K562 (cell line): Measurements from ENCODE around the gene BCL2L15. TPM values are rescaled to one million over a fixed set of nuclear protein-coding genes. Genes with fewer than 3 reads are reported as not detected.

Experiments
- ATAC-seq: fragments of 200-7000 bp; cut with Tn5 transposase; 3 replicates; pipeline ENCODE4 v1.9.1; 2020; ENCODE audit warnings: moderate library complexity
- BruUV-seq: library from RNA; stranded (reverse); fragments of 400-500 nt; replicated peaks from 2 replicates; lab custom pipeline; 2021; lab: Mats Ljungman, UMichigan
- CTCF ChIA-PET: fragments of 300-600 bp; formaldehyde crosslinking; extraction: SDS; loops from one replicate; lab custom pipeline; 2021; ENCODE audit warnings: low intra/inter-chr PET ratio; lab: Yijun Ruan, JAX
- POLR2A ChIA-PET: fragments of 300-600, 350-650 bp; sonication (Branson Sonifier 250); formaldehyde crosslinking; extraction: SDS; loops from one replicate; lab custom pipeline; 2021; ENCODE audit warnings: antibody characterized with exemption, inconsistent platforms; lab: Yijun Ruan, JAX
- DNase-seq, 4 experiments: peaks; one replicate each; pipeline versions ENCODE4 v3.0.0 to v3.0.0-alpha.2; 2011 to 2018; ENCODE audit warnings: low spot score in 3 of 4, mixed read lengths in 3 of 4; ENCODE audit errors: extremely low read depth in 1 of 4
- FAIRE-seq: peaks from 2 replicates; lab custom pipeline; 2011; peaks lifted over from hg19 to GRCh38; lab: Jason Lieb, UNC
- H2AFZ ChIP-seq: 2 replicates; pipeline ENCODE4 v1.6.0; 2011; ENCODE audit warnings: low read depth, low read length, control low read depth, inconsistent platforms
- H3K27ac ChIP-seq: fragments of 200-600 bp; 3 replicates; pipeline ENCODE4 v1.8.0; 2011; ENCODE audit warnings: low read depth, mild to moderate bottlenecking, control low read depth, inconsistent platforms, low read length, moderate library complexity, mixed read lengths; ENCODE audit errors: extremely low read depth
- H3K27me3 ChIP-seq, 2 experiments: fragments of 300-600 bp in 1 of 2; 2 replicates in 1 of 2; 3 replicates in 1 of 2; pipeline versions ENCODE4 v1.6.0 to v1.8.0; 2011; ENCODE audit warnings: inconsistent platforms in 2 of 2, low read length in 2 of 2, mild to moderate bottlenecking in 1 of 2, mixed read lengths in 1 of 2, moderate library complexity in 1 of 2; ENCODE audit not compliant: control insufficient read depth in 2 of 2, insufficient read depth in 2 of 2
- H3K36me3 ChIP-seq: fragments of 300-600 bp; 3 replicates; pipeline ENCODE4 v1.8.0; 2011; ENCODE audit warnings: mild to moderate bottlenecking, low read length, inconsistent platforms; ENCODE audit not compliant: control insufficient read depth, insufficient read depth
- H3K4me1 ChIP-seq, 2 experiments: fragments of 200-600 bp in 1 of 2; replicated peaks in 1 of 2; 2 replicates in 1 of 2; 3 replicates in 1 of 2; pipeline versions ENCODE4 v1.5.1 to v1.8.0; 2011; ENCODE audit warnings: inconsistent platforms in 2 of 2, low read length in 2 of 2, mild to moderate bottlenecking in 1 of 2, mixed read lengths in 1 of 2, moderate library complexity in 1 of 2; ENCODE audit not compliant: control insufficient read depth in 2 of 2, insufficient read depth in 2 of 2
- H3K4me2 ChIP-seq: 2 replicates; pipeline ENCODE4 v1.6.1; 2011; ENCODE audit warnings: low read length, control low read depth, inconsistent platforms, mixed read lengths; ENCODE audit not compliant: insufficient read depth
- H3K4me3 ChIP-seq: fragments of 200-600 bp; sonication (generic), shearing (Covaris generic); 2 replicates; pipeline ENCODE4 v1.5.1; 2016; ENCODE audit warnings: control low read depth, inconsistent platforms
- H3K79me2 ChIP-seq: fragments of 200-600 bp; 3 replicates; pipeline ENCODE4 v1.8.0; 2011; ENCODE audit warnings: low read length, inconsistent platforms; ENCODE audit not compliant: control insufficient read depth, insufficient read depth
- H3K9ac ChIP-seq, 2 experiments: 2 replicates each; pipeline versions ENCODE4 v1.6.0 to v1.6.1; 2011; ENCODE audit warnings: low read depth in 2 of 2, low read length in 2 of 2, control low read depth in 1 of 2, inconsistent platforms in 1 of 2, mild to moderate bottlenecking in 1 of 2, mixed read lengths in 1 of 2; ENCODE audit not compliant: insufficient read depth in 1 of 2
- H3K9me1 ChIP-seq: one replicate; pipeline ENCODE4 v1.6.0; 2011; ENCODE audit warnings: inconsistent platforms, mild to moderate bottlenecking, low read length, moderate library complexity; ENCODE audit not compliant: control insufficient read depth, insufficient read depth
- H3K9me3 ChIP-seq: replicated peaks from 2 replicates; pipeline ENCODE4 v1.5.1; 2011; ENCODE audit warnings: low read depth, low read length, inconsistent platforms; ENCODE audit not compliant: control insufficient read depth, insufficient read depth
- H4K20me1 ChIP-seq: replicated peaks from 2 replicates; pipeline ENCODE4 v1.6.1; 2011; ENCODE audit warnings: low read length, inconsistent platforms, mixed read lengths; ENCODE audit not compliant: control insufficient read depth, insufficient read depth
- CEBPB ChIP-seq: fragments of 450-650 bp; IDR thresholded peaks from 2 replicates; pipeline ENCODE4 v1.6.1; 2016; ENCODE audit warnings: missing genetic modification characterization, missing compliant biosample characterization
- E4F1 ChIP-seq: fragments of 250-450 bp; sonication (Bioruptor Pico); IDR thresholded peaks from 2 replicates; pipeline ENCODE4 v1.5.0; 2021; ENCODE audit warnings: mild to moderate bottlenecking, borderline replicate concordance
- MXD1 ChIP-seq: fragments of 250-450 bp; sonication (Bioruptor Pico); IDR thresholded peaks from 2 replicates; pipeline ENCODE4 v1.8.0; 2021; ENCODE audit warnings: borderline replicate concordance, mild to moderate bottlenecking, moderate library complexity; ENCODE audit not compliant: poor library complexity, severe bottlenecking
- MYC ChIP-seq, 2 experiments: fragments of 250-450 bp in 1 of 2; sonication (Bioruptor Pico) in 1 of 2; IDR thresholded peaks; 2 replicates each; pipeline versions ENCODE4 v1.5.1 to v1.6.1; 2012 to 2021; ENCODE audit warnings: low read depth in 2 of 2, borderline replicate concordance in 1 of 2, improper control_type of control experiment in 1 of 2, low read length in 1 of 2, mild to moderate bottlenecking in 1 of 2, moderate library complexity in 1 of 2
- PRDM10 ChIP-seq: fragments of 450-650 bp; IDR thresholded peaks from 2 replicates; pipeline ENCODE4 v1.6.1; 2018; ENCODE audit not compliant: partially characterized antibody
- TFAP4 ChIP-seq: sonication (generic); formaldehyde crosslinking; IDR thresholded peaks from 2 replicates; pipeline ENCODE4 v1.8.0; 2022; ENCODE audit warnings: missing genetic modification reagents, mild to moderate bottlenecking, moderate library complexity, borderline replicate concordance
- THRB ChIP-seq: fragments of 450-650 bp; formaldehyde crosslinking; conservative IDR thresholded peaks from 2 replicates; pipeline ENCODE4 v1.4.0; 2022; ENCODE audit warnings: mild to moderate bottlenecking, missing genetic modification characterization
- ZNF316 ChIP-seq: fragments of 450-650 bp; IDR thresholded peaks from 2 replicates; pipeline ENCODE4 v1.6.1; 2016
- WGBS: fragments of 100-300 bp; shearing (Covaris generic); methylation state at CpG from one replicate; pipeline ENCODE4 v1.1.6; 2016; ENCODE audit warnings: low coverage, mixed read lengths; ENCODE audit not compliant: insufficient coverage; ENCODE audit errors: missing lambda C conversion rate; 5-methylcytosine and 5-hydroxymethylcytosine counted together
- in situ Hi-C: fragments of 300-500 bp; cut with MboI; formaldehyde crosslinking; loops from 4 replicates; pipeline ENCODE4 v1.15.0; 2018; ENCODE audit warnings: inconsistent platforms, mixed read lengths
- intact Hi-C: fragments of 100-400 bp; cut with micrococcal nuclease; formaldehyde crosslinking; loops from 2 replicates; pipeline ENCODE4 v1.14.2; 2022
- polyA plus RNA-seq, 8 experiments: library from polyadenylated mRNA; depleted of rRNA in 4 of 8; stranded (reverse) in 5 of 8; unstranded in 3 of 8; fragments of >200 nt; fragmentation: Nextera tagmentation in 2 of 8; fragmentation: Illumina TruSeq in 1 of 8; extraction: Ambion mirVana in 2 of 8; extraction: Trizol in 1 of 8; gene quantifications; 2 replicates each; pipeline versions ENCODE4 v1.2.1 to v1.2.3, GENCODE V29; 2011 to 2014; ENCODE audit warnings: inconsistent platforms in 1 of 8, missing spikeins in 1 of 8
- total RNA-seq, 7 experiments: library from RNA; depleted of rRNA in 6 of 7; stranded (reverse); fragments of >200 nt in 6 of 7; fragmentation: Illumina TruSeq in 2 of 7; extraction: Trizol in 2 of 7; gene quantifications; 2 replicates each; pipeline versions ENCODE4 v1.2.1 to v1.2.3, GENCODE V29; 2011 to 2021; ENCODE audit warnings: low replicate concordance in 1 of 7

The BCL2L15 gene
- total and polyA plus RNA-seq, 9 of the 15 experiments (the other 6 are each of a cell fraction or from before 2014, with no cell fraction given) = 0.06 to 0.42 (median 0.28) TPM; not detected in 1

GRCh38 chr1:113912594-113913311 is 25.4 kb upstream of the BCL2L15 start (continued):
- TF ChIP-seq PRDM10 = peak; percentile 78
- TF ChIP-seq TFAP4 (CRISPR knock-in tag) = peak; percentile 18; the same call in 1 of the 2 replicates

GRCh38 chr1:113905435-113905861 is 18.1 kb upstream of the BCL2L15 start:
- Histone ChIP-seq H3K9me3 (no peaks in the 10 kb centered on the region), H3K9me1 (no peaks in the 10 kb centered on the region), H3K27me3 (no peaks in the 10 kb centered on the region), H3K4me3 (peak overlapping the region; percentile 65), H3K4me2 (peak overlapping the region; percentile 100), H3K27ac (peak overlapping the region; percentile 93), H3K4me1 (peaks cover 10 to 19% of the 10 kb centered on the region in 2 experiments; a peak in 4 of 5 replicates), H2AFZ (peak overlapping the region; percentile 94), H3K9ac (peak overlapping the region; percentile 89 to 99), H3K36me3 (peaks cover 56% of the 10 kb centered on the region), H3K79me2 (peaks cover 48% of the 10 kb centered on the region), H4K20me1 (no peaks in the 10 kb centered on the region)
- POLR2A ChIA-PET = interaction anchor here (1.4 to 3.8 kb wide), 5 partner anchors 9 to 94 kb away, joined by 4 to 64 read pairs (median 8); partner anchors contain the start of genes HIPK1 and RSBN1
- ATAC-seq (peak; percentile 40), FAIRE-seq (no peak), DNase-seq (peak; percentile 36 to 56 (median 48))
- CTCF ChIA-PET = interaction anchor here (1.1 to 3.7 kb wide), 3 partner anchors 68 to 101 kb away, joined by 3 to 23 read pairs (median 3); no protein-coding TSS in a partner anchor
- intact Hi-C loops (loop anchor here (1.0 kb wide), 4 partner anchors 24 to 146 kb away; partner anchors contain the start of genes HIPK1 and PHTF1), in situ Hi-C loops (no loop called here)
- TSS peak; percentile 68 for BruUV-seq
- WGBS = under 1% methylated on average over 17 of the region's 17 CpGs
- TF ChIP-seq MXD1 (CRISPR knock-in tag) = peak; percentile 54
- no peak for TF ChIP-seq CEBPB (tag)
- no peak for TF ChIP-seq THRB (CRISPR knock-in tag)
- TF ChIP-seq E4F1 (CRISPR knock-in tag) = no peak
- no peak for TF ChIP-seq ZNF316
- TF ChIP-seq MYC (IDR thresholded peaks at IDR 0.05; ENCODE audit: low read depth, low read length) = no peak
- TF ChIP-seq MYC (CRISPR knock-in tag; IDR thresholded peaks at IDR 0.05; ENCODE audit: borderline replicate concordance, low read depth) = peak; percentile 26
